ENCODE results near the gene CTNNA3.

The CTNNA3 gene

GRCh38 chr10:67665491-67665890 is 30.5 kb downstream of the CTNNA3 start:
- peak; percentile 1 for DNase-seq (ENCODE audit: low read depth)

GRCh38 chr10:67664942-67665341 is 31.1 kb downstream of the CTNNA3 start:
- peak; percentile 26 for DNase-seq (ENCODE audit: low read depth)

- no peak for DNase-seq (ENCODE audit: low read depth)
Observed at GRCh38 chr10:67663449-67664087, 32.4 kb downstream of the CTNNA3 start.

GRCh38 chr10:67662415-67662814 is 33.6 kb downstream of the CTNNA3 start:
- DNase-seq (ENCODE audit: low read depth) = no peak

- no peak for DNase-seq (ENCODE audit: low read depth)
Observed at GRCh38 chr10:67659497-67659896, 36.5 kb downstream of the CTNNA3 start.

- no peak for DNase-seq (ENCODE audit: low read depth)
Observed at GRCh38 chr10:67657775-67658174, 38.2 kb downstream of the CTNNA3 start.

GRCh38 chr10:67650558-67650957 is 45.4 kb downstream of the CTNNA3 start:
- no peak for DNase-seq (ENCODE audit: low read depth)

GRCh38 chr10:67648613-67649229 is 47.3 kb downstream of the CTNNA3 start:
- no peak for DNase-seq (ENCODE audit: low read depth)

- no peak for DNase-seq (ENCODE audit: low read depth)
Observed at GRCh38 chr10:67630904-67631303, 65.1 kb downstream of the CTNNA3 start.

- peak; percentile 78 for DNase-seq (ENCODE audit: low read depth)
Observed at GRCh38 chr10:67629461-67629971, 66.5 kb downstream of the CTNNA3 start.

- no peak for DNase-seq (ENCODE audit: low read depth)
Observed at GRCh38 chr10:67622984-67623383, 73.0 kb downstream of the CTNNA3 start.

GRCh38 chr10:67622511-67622910 is 73.5 kb downstream of the CTNNA3 start:
- no peak for DNase-seq (ENCODE audit: low read depth)

- no peak for DNase-seq (ENCODE audit: low read depth)
Observed at GRCh38 chr10:67621834-67622233, 74.2 kb downstream of the CTNNA3 start.

GRCh38 chr10:67618116-67618515 is 77.9 kb downstream of the CTNNA3 start:
- peak; percentile 96 for DNase-seq (ENCODE audit: low read depth)

- peak; percentile 96 for DNase-seq (ENCODE audit: low read depth)
Observed at GRCh38 chr10:67612577-67613537, 83.1 kb downstream of the CTNNA3 start.

- DNase-seq (ENCODE audit: low read depth) = peak; percentile 81
Observed at GRCh38 chr10:67612176-67612575, 83.8 kb downstream of the CTNNA3 start.

- DNase-seq (ENCODE audit: low read depth) = peak; percentile 50
Observed at GRCh38 chr10:67609996-67610793, 85.8 kb downstream of the CTNNA3 start.

GRCh38 chr10:67608001-67608400 is 88.0 kb downstream of the CTNNA3 start:
- DNase-seq (ENCODE audit: low read depth) = no peak

GRCh38 chr10:67607472-67607871 is 88.5 kb downstream of the CTNNA3 start:
- DNase-seq (ENCODE audit: low read depth) = peak; percentile 63

GRCh38 chr10:67606572-67606971 is 89.4 kb downstream of the CTNNA3 start:
- peak; percentile 92 for DNase-seq (ENCODE audit: low read depth)

GRCh38 chr10:67603701-67604100 is 92.3 kb downstream of the CTNNA3 start:
- DNase-seq (ENCODE audit: low read depth) = peak; percentile 42

- no peak for DNase-seq (ENCODE audit: low read depth)
Observed at GRCh38 chr10:67603086-67603485, 92.9 kb downstream of the CTNNA3 start.

Measured in iris pigment epithelial cell (primary cell).